Lower leg skin (tissue), 3 donors: ENCODE results near the gene THAP8.

Source experiments
- CTCF ChIP-seq, 3 donors: fragments of 450-650 bp; IDR thresholded peaks; one replicate each; pipeline ENCODE4 v1.5.1; 2016; ENCODE audit warnings: antibody characterized with exemption in 3 of 3, mild to moderate bottlenecking in 3 of 3, moderate library complexity in 2 of 3
- POLR2A ChIP-seq, 2 donors: fragments of 450-650 bp; IDR thresholded peaks; one replicate each; pipeline ENCODE4 v1.6.1; 2016 to 2017; ENCODE audit warnings: antibody characterized with exemption in 2 of 2, mild to moderate bottlenecking in 1 of 2, moderate library complexity in 1 of 2

GRCh38 chr19:36103040-36103626 lies 49.0 kb upstream of the THAP8 start:
- TF ChIP-seq CTCF (IDR thresholded peaks at IDR 0.05) (no peak), POLR2A (IDR thresholded peaks at IDR 0.05) (no peak)
